Psoas muscle (tissue), 8 donors: ENCODE data around the gene MUSTN1. TPM values are rescaled to one million over a fixed set of nuclear protein-coding genes. Genes with fewer than 3 reads are reported as not detected.

Experiments used
- ATAC-seq, 4 donors: fragments of 200-7000 bp; cut with Tn5 transposase; one replicate each; pipeline ENCODE4 v1.9.1; 2020; ENCODE audit warnings: moderate library complexity in 3 of 4, mild to moderate bottlenecking in 2 of 4
- DNase-seq, 2 donors: peaks; one replicate each; pipeline ENCODE4 v3.0.0-alpha.2; 2020
- H3K27ac ChIP-seq: fragments of 200-600 bp; one replicate; pipeline ENCODE4 v1.8.0; 2022
- H3K27me3 ChIP-seq, 3 donors: fragments of 200-600 bp in 1 of 3; one replicate each; pipeline versions ENCODE4 v1.6.1 to v1.8.0; 2013 to 2022; ENCODE audit warnings: low read length in 2 of 3, mild to moderate bottlenecking in 2 of 3, moderate library complexity in 1 of 3; ENCODE audit not compliant: insufficient read depth in 3 of 3
- H3K36me3 ChIP-seq, 2 donors: fragments of 200-600 bp in 1 of 2; one replicate each; pipeline versions ENCODE4 v1.6.1 to v1.8.0; 2013 to 2022; ENCODE audit warnings: low read depth in 1 of 2, mild to moderate bottlenecking in 1 of 2, moderate library complexity in 1 of 2; ENCODE audit not compliant: insufficient read depth in 1 of 2
- H3K4me1 ChIP-seq: fragments of 200-600 bp; one replicate; pipeline ENCODE4 v1.8.0; 2022
- H3K4me3 ChIP-seq: fragments of 200-600 bp; one replicate; pipeline ENCODE4 v1.8.0; 2022; ENCODE audit warnings: mild to moderate bottlenecking
- H3K9me3 ChIP-seq: fragments of 200-600 bp; one replicate; pipeline ENCODE4 v1.8.0; 2022
- CTCF ChIP-seq: fragments of 200-600 bp; IDR thresholded peaks from one replicate; pipeline ENCODE4 v1.8.0; 2022; ENCODE audit warnings: antibody characterized with exemption
- WGBS, 3 donors: extraction: QIAGEN DNeasy Blood & Tissue Kit; methylation state at CpG; one replicate each; pipeline versions ENCODE4 v1.1.6 to v1.1.7; 2013; 5-methylcytosine and 5-hydroxymethylcytosine counted together
- intact Hi-C, 2 donors: fragments of 100-400 bp; cut with DNase I; formaldehyde crosslinking; loops; one replicate each; pipeline versions ENCODE4 v1.11.0 to v1.14.2; 2022
- polyA plus RNA-seq, 3 donors: library from polyadenylated mRNA; stranded (reverse); fragments of 200-250 nt; gene quantifications; one replicate each; pipeline ENCODE4 v1.2.3, GENCODE V29; 2013
- total RNA-seq, 4 donors: library from RNA; stranded (reverse); fragmentation: NEBNext Ultra II Directional in 2 of 4; extraction: Animal tissue kit (Norgen Biotek cat#: 25700) in 2 of 4; gene quantifications; one replicate each; pipeline versions ENCODE4 v1.2.1 to v1.2.4, GENCODE V29; 2021 to 2023
- donor health status: healthy with polysubstance abuse.
- donor health status: DM: no; HTN: no; CAD: no; lungs with moderate emphysema.
- donor health status: Bipolar disorder and iron deficiency.
- donor health status: healthy.
- donor health status: DM: yes; HTN: yes; CAD: no.
- donor health status: DM: no; HTN: no; CAD: no.
- donor health status: DM: no; HTN: no; CAD: no.
- donor health status: DM: yes; HTN: yes; CAD: no.

Gene MUSTN1
- total and polyA plus RNA-seq, 7 donors: 91.1 to 1,241 (median 578) TPM

- no peak overlapping the region for H3K27ac ChIP-seq
- WGBS, 3 donors: 87 to 88% (median 87%) methylated on average over 18 to 19 of the region's 19 CpGs
- TF ChIP-seq CTCF: no peak
- no peaks in the 10 kb centered on the region for H3K4me1 ChIP-seq
- ATAC-seq (no peak), DNase-seq (peak in 1 of 2 donors; percentile 48)
- no peaks in the 10 kb centered on the region for H3K9me3 ChIP-seq
- peaks cover 0 to 2% (median 0%) of the 10 kb centered on the region in 3 donors for H3K27me3 ChIP-seq
- H3K36me3 ChIP-seq: no peaks in the 10 kb centered on the region
- intact Hi-C loops: no loop called here
- no peak overlapping the region for H3K4me3 ChIP-seq
These were observed 48.2 kb downstream of the MUSTN1 start for GRCh38 chr3:52786330-52787215.

GRCh38 chr3:52784931-52785590 lies 49.8 kb downstream of the MUSTN1 start:
- Histone ChIP-seq H3K4me1 (no peaks in the 10 kb centered on the region), H3K27ac (no peak overlapping the region), H3K36me3 (no peaks in the 10 kb centered on the region), H3K9me3 (no peaks in the 10 kb centered on the region), H3K4me3 (no peak overlapping the region), H3K27me3 (peaks cover 0 to 2% (median 0%) of the 10 kb centered on the region in 3 donors)
- no peak for ATAC-seq
- intact Hi-C loops: no loop called here
- no peak for DNase-seq
- 82 to 88% (median 83%) methylated on average over 5 of the region's 5 CpGs for WGBS, 3 donors
- TF ChIP-seq CTCF: no peak

GRCh38 chr3:52784021-52784621 lies 50.7 kb downstream of the MUSTN1 start:
- WGBS, 3 donors: 80 to 86% (median 84%) methylated on average over 16 to 18 of the region's 18 CpGs
- no peaks in the 10 kb centered on the region for H3K9me3 ChIP-seq
- peaks cover 0 to 2% (median 0%) of the 10 kb centered on the region in 3 donors for H3K27me3 ChIP-seq
- no peak for ATAC-seq
- no peak for TF ChIP-seq CTCF
- no peaks in the 10 kb centered on the region for H3K36me3 ChIP-seq
- intact Hi-C loops: no loop called here
- no peak overlapping the region for H3K4me3 ChIP-seq
- DNase-seq: peak in 1 of 2 donors; percentile 38
- H3K4me1 ChIP-seq: no peaks in the 10 kb centered on the region
- H3K27ac ChIP-seq: no peak overlapping the region

GRCh38 chr3:52783211-52783555 lies 51.6 kb downstream of the MUSTN1 start:
- Histone ChIP-seq H3K27ac (no peak overlapping the region), H3K4me3 (no peak overlapping the region), H3K27me3 (peaks cover 0 to 2% (median 0%) of the 10 kb centered on the region in 3 donors), H3K4me1 (no peaks in the 10 kb centered on the region), H3K9me3 (no peaks in the 10 kb centered on the region), H3K36me3 (no peaks in the 10 kb centered on the region)
- WGBS, 3 donors: 78 to 89% (median 82%) methylated on average over 3 of the region's 3 CpGs
- DNase-seq (no peak), ATAC-seq (peak in 1 of 4 donors; percentile 55)
- intact Hi-C loops: no loop called here
- no peak for TF ChIP-seq CTCF

Other genes starting within 250 kb of the MUSTN1 start
- gene PBRM1, start 149.1 kb downstream of the MUSTN1 start, total RNA-seq: 10 to 100 TPM; 38.0 to 46.7 (median 39.9) TPM
- gene PBRM1, start 149.1 kb downstream of the MUSTN1 start, polyA plus RNA-seq: 10 to 100 TPM in 2 of 3 donors, 1 to 10 TPM in 1; 7.5 to 21.9 (median 12.1) TPM
- gene GNL3, start 149.0 kb downstream of the MUSTN1 start, total RNA-seq: 100 to 1,000 TPM in 1 of 4 donors, 10 to 100 TPM in 3; 47.3 to 109 (median 67.9) TPM
- gene GNL3, start 149.0 kb downstream of the MUSTN1 start, polyA plus RNA-seq: 100 to 1,000 TPM in 2 of 3 donors, 10 to 100 TPM in 1; 80.6 to 145 (median 135) TPM
- 10 to 100 TPM; 12.0 to 20.5 (median 19.8) TPM for gene GLT8D1, start 129.2 kb downstream of the MUSTN1 start, total RNA-seq
- 10 to 100 TPM; 16.6 to 40.1 (median 22.2) TPM for gene GLT8D1, start 129.2 kb downstream of the MUSTN1 start, polyA plus RNA-seq
- gene SPCS1, start 128.9 kb downstream of the MUSTN1 start, total RNA-seq: 10 to 100 TPM; 55.7 to 85.6 (median 75.3) TPM
- 100 to 1,000 TPM; 108 to 133 (median 116) TPM for gene SPCS1, start 128.9 kb downstream of the MUSTN1 start, polyA plus RNA-seq
- 10 to 100 TPM; 13.8 to 22.1 (median 17.4) TPM for gene NEK4, start 64.1 kb downstream of the MUSTN1 start, total RNA-seq
- gene NEK4, start 64.1 kb downstream of the MUSTN1 start, polyA plus RNA-seq: 10 to 100 TPM in 1 of 3 donors, 1 to 10 TPM in 2; 4.7 to 22.2 (median 5.2) TPM
- not detected for gene ITIH1, start 57.4 kb downstream of the MUSTN1 start, total RNA-seq
- gene ITIH1, start 57.4 kb downstream of the MUSTN1 start, polyA plus RNA-seq: under 1 TPM in 1 of 3 donors, not detected in 2; 0.03 TPM
- gene ITIH3, start 40.2 kb downstream of the MUSTN1 start, total RNA-seq: under 1 TPM in 2 of 4 donors, not detected in 2; 0.25 to 0.77 TPM
- gene ITIH3, start 40.2 kb downstream of the MUSTN1 start, polyA plus RNA-seq: under 1 TPM; 0.18 to 0.39 (median 0.29) TPM
- 10 to 100 TPM; 13.1 to 90.8 (median 38.8) TPM for gene ITIH4, start 4.3 kb downstream of the MUSTN1 start, total RNA-seq
- 10 to 100 TPM in 1 of 3 donors, 1 to 10 TPM in 2; 1.3 to 29.2 (median 7.4) TPM for gene ITIH4, start 4.3 kb downstream of the MUSTN1 start, polyA plus RNA-seq
- gene STIMATE, start 62.5 kb upstream of the MUSTN1 start, total RNA-seq: 10 to 100 TPM in 3 of 4 donors, 1 to 10 TPM in 1; 7.1 to 12.9 (median 11.3) TPM
- 10 to 100 TPM in 1 of 3 donors, 1 to 10 TPM in 2; 3.5 to 22.3 (median 5.6) TPM for gene STIMATE, start 62.5 kb upstream of the MUSTN1 start, polyA plus RNA-seq
- gene SFMBT1, start 211.1 kb upstream of the MUSTN1 start, total RNA-seq: 10 to 100 TPM; 16.0 to 25.0 (median 16.8) TPM
- 10 to 100 TPM in 1 of 3 donors, 1 to 10 TPM in 2; 6.7 to 20.6 (median 6.9) TPM for gene SFMBT1, start 211.1 kb upstream of the MUSTN1 start, polyA plus RNA-seq